K562 (cell line): ENCODE data around the gene PAGE1. TPM values are rescaled to one million over a fixed set of nuclear protein-coding genes. Genes with fewer than 3 reads are reported as not detected.
A peak's percentile ranks its signal among the peaks of the same experiment; 100 is the strongest.

Experiments used
- ATAC-seq: fragments of 200-7000 bp; cut with Tn5 transposase; 3 replicates; pipeline ENCODE4 v1.9.1; 2020; ENCODE audit warnings: moderate library complexity
- BruUV-seq: library from RNA; stranded (reverse); fragments of 400-500 nt; replicated peaks from 2 replicates; lab custom pipeline; 2021; lab: Mats Ljungman, UMichigan
- CTCF ChIA-PET: fragments of 300-600 bp; formaldehyde crosslinking; extraction: SDS; loops from one replicate; lab custom pipeline; 2021; ENCODE audit warnings: low intra/inter-chr PET ratio; lab: Yijun Ruan, JAX
- POLR2A ChIA-PET: fragments of 300-600, 350-650 bp; sonication (Branson Sonifier 250); formaldehyde crosslinking; extraction: SDS; loops from one replicate; lab custom pipeline; 2021; ENCODE audit warnings: antibody characterized with exemption, inconsistent platforms; lab: Yijun Ruan, JAX
- DNase-seq, 4 experiments: peaks; one replicate each; pipeline versions ENCODE4 v3.0.0 to v3.0.0-alpha.2; 2011 to 2018; ENCODE audit warnings: low spot score in 3 of 4, mixed read lengths in 3 of 4; ENCODE audit errors: extremely low read depth in 1 of 4
- FAIRE-seq: peaks from 2 replicates; lab custom pipeline; 2011; peaks lifted over from hg19 to GRCh38; lab: Jason Lieb, UNC
- H2AFZ ChIP-seq: 2 replicates; pipeline ENCODE4 v1.6.0; 2011; ENCODE audit warnings: low read depth, low read length, control low read depth, inconsistent platforms
- H3K27ac ChIP-seq: fragments of 200-600 bp; 3 replicates; pipeline ENCODE4 v1.8.0; 2011; ENCODE audit warnings: low read depth, mild to moderate bottlenecking, control low read depth, inconsistent platforms, low read length, moderate library complexity, mixed read lengths; ENCODE audit errors: extremely low read depth
- H3K27me3 ChIP-seq, 2 experiments: fragments of 300-600 bp in 1 of 2; 2 replicates in 1 of 2; 3 replicates in 1 of 2; pipeline versions ENCODE4 v1.6.0 to v1.8.0; 2011; ENCODE audit warnings: inconsistent platforms in 2 of 2, low read length in 2 of 2, mild to moderate bottlenecking in 1 of 2, mixed read lengths in 1 of 2, moderate library complexity in 1 of 2; ENCODE audit not compliant: control insufficient read depth in 2 of 2, insufficient read depth in 2 of 2
- H3K36me3 ChIP-seq: fragments of 300-600 bp; 3 replicates; pipeline ENCODE4 v1.8.0; 2011; ENCODE audit warnings: mild to moderate bottlenecking, low read length, inconsistent platforms; ENCODE audit not compliant: control insufficient read depth, insufficient read depth
- H3K4me1 ChIP-seq, 2 experiments: fragments of 200-600 bp in 1 of 2; replicated peaks in 1 of 2; 2 replicates in 1 of 2; 3 replicates in 1 of 2; pipeline versions ENCODE4 v1.5.1 to v1.8.0; 2011; ENCODE audit warnings: inconsistent platforms in 2 of 2, low read length in 2 of 2, mild to moderate bottlenecking in 1 of 2, mixed read lengths in 1 of 2, moderate library complexity in 1 of 2; ENCODE audit not compliant: control insufficient read depth in 2 of 2, insufficient read depth in 2 of 2
- H3K4me2 ChIP-seq: 2 replicates; pipeline ENCODE4 v1.6.1; 2011; ENCODE audit warnings: low read length, control low read depth, inconsistent platforms, mixed read lengths; ENCODE audit not compliant: insufficient read depth
- H3K4me3 ChIP-seq: fragments of 200-600 bp; sonication (generic), shearing (Covaris generic); 2 replicates; pipeline ENCODE4 v1.5.1; 2016; ENCODE audit warnings: control low read depth, inconsistent platforms
- H3K79me2 ChIP-seq: fragments of 200-600 bp; 3 replicates; pipeline ENCODE4 v1.8.0; 2011; ENCODE audit warnings: low read length, inconsistent platforms; ENCODE audit not compliant: control insufficient read depth, insufficient read depth
- H3K9ac ChIP-seq, 2 experiments: 2 replicates each; pipeline versions ENCODE4 v1.6.0 to v1.6.1; 2011; ENCODE audit warnings: low read depth in 2 of 2, low read length in 2 of 2, control low read depth in 1 of 2, inconsistent platforms in 1 of 2, mild to moderate bottlenecking in 1 of 2, mixed read lengths in 1 of 2; ENCODE audit not compliant: insufficient read depth in 1 of 2
- H3K9me1 ChIP-seq: one replicate; pipeline ENCODE4 v1.6.0; 2011; ENCODE audit warnings: inconsistent platforms, mild to moderate bottlenecking, low read length, moderate library complexity; ENCODE audit not compliant: control insufficient read depth, insufficient read depth
- H3K9me3 ChIP-seq: replicated peaks from 2 replicates; pipeline ENCODE4 v1.5.1; 2011; ENCODE audit warnings: low read depth, low read length, inconsistent platforms; ENCODE audit not compliant: control insufficient read depth, insufficient read depth
- H4K20me1 ChIP-seq: replicated peaks from 2 replicates; pipeline ENCODE4 v1.6.1; 2011; ENCODE audit warnings: low read length, inconsistent platforms, mixed read lengths; ENCODE audit not compliant: control insufficient read depth, insufficient read depth
- ARID1B ChIP-seq: fragments of 450-650 bp; IDR thresholded peaks from 2 replicates; pipeline ENCODE4 v1.6.1; 2016; ENCODE audit warnings: antibody characterized with exemption, mild to moderate bottlenecking, inconsistent platforms
- CBFA2T2 ChIP-seq: fragments of 450-650 bp; conservative IDR thresholded peaks from 2 replicates; pipeline ENCODE4 v1.6.1; 2017; ENCODE audit warnings: mild to moderate bottlenecking
- CBFA2T3 ChIP-seq: fragments of 450-650 bp; IDR thresholded peaks from 2 replicates; pipeline ENCODE4 v1.6.1; 2017
- CTBP1 ChIP-seq: fragments of 450-650 bp; IDR thresholded peaks from 2 replicates; pipeline ENCODE4 v1.6.1; 2016; ENCODE audit warnings: borderline replicate concordance
- NFIC ChIP-seq: fragments of 450-650 bp; IDR thresholded peaks from 2 replicates; pipeline ENCODE4 v1.6.1; 2017; ENCODE audit warnings: mild to moderate bottlenecking, inconsistent platforms
- TAL1 ChIP-seq: fragments of 450-650 bp; IDR thresholded peaks from 2 replicates; pipeline ENCODE4 v1.6.1; 2016; ENCODE audit warnings: mild to moderate bottlenecking
- TEAD4 ChIP-seq, 2 experiments: sonication (generic) in 1 of 2; formaldehyde crosslinking in 1 of 2; IDR thresholded peaks; 2 replicates each; pipeline versions ENCODE4 v1.6.1 to v1.8.0; 2012 to 2022; ENCODE audit warnings: borderline replicate concordance in 1 of 2, inconsistent platforms in 1 of 2, low read length in 1 of 2, mild to moderate bottlenecking in 1 of 2, missing genetic modification reagents in 1 of 2
- WGBS: fragments of 100-300 bp; shearing (Covaris generic); methylation state at CpG from one replicate; pipeline ENCODE4 v1.1.6; 2016; ENCODE audit warnings: low coverage, mixed read lengths; ENCODE audit not compliant: insufficient coverage; ENCODE audit errors: missing lambda C conversion rate; 5-methylcytosine and 5-hydroxymethylcytosine counted together
- in situ Hi-C: fragments of 300-500 bp; cut with MboI; formaldehyde crosslinking; loops from 4 replicates; pipeline ENCODE4 v1.15.0; 2018; ENCODE audit warnings: inconsistent platforms, mixed read lengths
- intact Hi-C: fragments of 100-400 bp; cut with micrococcal nuclease; formaldehyde crosslinking; loops from 2 replicates; pipeline ENCODE4 v1.14.2; 2022
- polyA plus RNA-seq, 8 experiments: library from polyadenylated mRNA; depleted of rRNA in 4 of 8; stranded (reverse) in 5 of 8; unstranded in 3 of 8; fragments of >200 nt; fragmentation: Nextera tagmentation in 2 of 8; fragmentation: Illumina TruSeq in 1 of 8; extraction: Ambion mirVana in 2 of 8; extraction: Trizol in 1 of 8; gene quantifications; 2 replicates each; pipeline versions ENCODE4 v1.2.1 to v1.2.3, GENCODE V29; 2011 to 2014; ENCODE audit warnings: inconsistent platforms in 1 of 8, missing spikeins in 1 of 8
- total RNA-seq, 7 experiments: library from RNA; depleted of rRNA in 6 of 7; stranded (reverse); fragments of >200 nt in 6 of 7; fragmentation: Illumina TruSeq in 2 of 7; extraction: Trizol in 2 of 7; gene quantifications; 2 replicates each; pipeline versions ENCODE4 v1.2.1 to v1.2.3, GENCODE V29; 2011 to 2021; ENCODE audit warnings: low replicate concordance in 1 of 7
- TF ChIP-seq, protein P1 (sequence below): sonication (generic); formaldehyde crosslinking; IDR thresholded peaks from 2 replicates; pipeline ENCODE4 v1.5.0; 2020; ENCODE audit warnings: missing genetic modification reagents

PAGE1 gene
- total and polyA plus RNA-seq, 9 of the 15 experiments (the other 6 are each of a cell fraction or from before 2014, with no cell fraction given), result 43.5 to 520 (median 123) TPM

DNA sequence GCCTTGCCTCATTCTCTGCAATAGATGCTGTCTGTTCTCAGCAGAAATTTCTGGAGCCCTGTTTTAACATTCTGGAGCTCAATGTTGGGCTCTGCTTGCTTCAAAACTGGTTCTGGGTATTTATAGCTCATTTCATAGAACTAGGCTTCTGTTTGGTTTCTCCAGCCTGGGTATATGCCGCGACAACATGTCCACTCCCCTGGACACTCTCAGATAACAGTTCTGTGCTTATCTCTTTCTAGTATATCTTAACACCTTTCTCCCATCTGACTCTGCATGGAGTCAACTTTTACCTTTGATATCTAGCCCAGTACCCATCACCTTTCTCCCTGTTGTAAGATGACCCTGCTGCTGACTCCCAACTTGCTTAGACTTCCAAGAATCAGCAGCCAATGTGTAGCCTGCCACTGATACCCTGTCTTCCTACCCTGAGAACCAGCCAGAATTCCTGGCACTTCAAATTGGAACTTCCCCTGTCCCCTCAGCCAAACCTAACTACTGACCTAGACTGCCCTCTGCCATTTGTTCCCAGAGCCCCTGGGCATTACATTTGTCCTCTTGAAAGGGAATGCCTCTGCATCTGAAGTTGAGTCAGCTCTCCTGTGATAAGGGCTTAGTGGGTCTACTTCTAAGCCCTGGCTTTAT, 20.6 kb downstream of the PAGE1 start:
- peaks cover 0 to 7% of the 10 kb centered on the region in 2 experiments; a peak in 2 of 5 replicates for H3K4me1 ChIP-seq
- intact Hi-C loops, result no loop called here
- no peak overlapping the region for H2AFZ ChIP-seq
- H3K9ac ChIP-seq, result no peak overlapping the region
- no peaks in the 10 kb centered on the region for H3K27me3 ChIP-seq
- ChIA-PET CTCF (no interaction called here), POLR2A (interaction anchor here (0.6 kb wide), 1 partner anchor 10 kb away, joined by 3 read pairs; no protein-coding TSS in a partner anchor)
- BruUV-seq, result no TSS peak
- H3K36me3 ChIP-seq, result no peaks in the 10 kb centered on the region
- H3K9me3 ChIP-seq, result no peaks in the 10 kb centered on the region
- H3K27ac ChIP-seq, result no peak overlapping the region
- H3K4me3 ChIP-seq, result no peak overlapping the region
- 0% methylated on average over 2 of the region's 2 CpGs for WGBS
- no peak for FAIRE-seq
- in situ Hi-C loops, result no loop called here
- no peak overlapping the region for H3K4me2 ChIP-seq
- TF ChIP-seq CTBP1 (0 out of 2 replicates have a peak, but pooled peaks have one; percentile 18), CBFA2T2 (peak; percentile 34; the same call in 1 of the 2 replicates), NFIC (no peak), ARID1B (0 out of 2 replicates have a peak, but pooled peaks have one; percentile 46), TAL1 (peak; percentile 55; the same call in 1 of the 2 replicates), TEAD4 (IDR thresholded peaks at IDR 0.05; ENCODE audit: low read length) (peak; percentile 61; the same call in 1 of the 2 replicates), TEAD4 (CRISPR knock-in tag; IDR thresholded peaks at IDR 0.05; ENCODE audit: borderline replicate concordance) (no peak), CBFA2T3 (peak; percentile 40)
- TF ChIP-seq, protein P1, sequence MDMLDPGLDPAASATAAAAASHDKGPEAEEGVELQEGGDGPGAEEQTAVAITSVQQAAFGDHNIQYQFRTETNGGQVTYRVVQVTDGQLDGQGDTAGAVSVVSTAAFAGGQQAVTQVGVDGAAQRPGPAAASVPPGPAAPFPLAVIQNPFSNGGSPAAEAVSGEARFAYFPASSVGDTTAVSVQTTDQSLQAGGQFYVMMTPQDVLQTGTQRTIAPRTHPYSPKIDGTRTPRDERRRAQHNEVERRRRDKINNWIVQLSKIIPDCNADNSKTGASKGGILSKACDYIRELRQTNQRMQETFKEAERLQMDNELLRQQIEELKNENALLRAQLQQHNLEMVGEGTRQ (CRISPR knock-in tag), result no peak
- ATAC-seq, result no peak
- H4K20me1 ChIP-seq, result no peaks in the 10 kb centered on the region
- H3K9me1 ChIP-seq, result no peaks in the 10 kb centered on the region
- DNase-seq, result peak in 2 of 4 experiments; percentile 9 to 20
- no peaks in the 10 kb centered on the region for H3K79me2 ChIP-seq
